Measurements from ENCODE around the gene LRRTM4.
"Not testable (repeated sequence)": the region's sequence is repeated elsewhere in the genome, so short reads cannot be mapped to it uniquely, and the experiment has no call there.

The LRRTM4 gene

DNA sequence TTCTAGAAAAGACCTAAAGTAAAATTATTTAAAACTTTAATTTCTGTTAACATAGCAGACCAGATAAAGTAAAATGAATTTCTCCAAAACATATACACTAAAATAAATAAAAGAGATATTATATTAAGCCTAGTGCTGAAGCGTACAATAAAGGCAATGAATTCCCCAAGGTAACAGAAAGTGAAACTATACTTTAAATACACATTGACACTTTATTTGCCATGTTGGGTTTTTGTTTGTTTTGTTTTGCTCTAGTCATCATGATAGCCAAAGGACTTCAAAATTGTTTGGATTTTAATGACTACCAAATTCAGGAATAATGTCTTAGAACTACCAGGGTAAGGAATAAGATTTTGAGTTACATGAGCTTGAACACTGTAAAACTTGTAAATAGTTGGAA lies 413.3 kb downstream of the LRRTM4 start:
- Histone ChIP-seq H3K27me3 (ENCODE audit: low read depth, low read length) (no peaks in the 10 kb centered on the region), H3K27ac (ENCODE audit: low read length) (no peak overlapping the region), H3K4me1 (ENCODE audit: control insufficient read depth in 1 of 2, insufficient read depth in 2 of 2, low read length in 2 of 2) (no peaks in the 10 kb centered on the region), H3K4me3 (ENCODE audit: low read depth in 1 of 2, low read length in 2 of 2) (no peak overlapping the region), H3K9me3 (ENCODE audit: control insufficient read depth in 1 of 2, low read length in 2 of 2) (no peaks in the 10 kb centered on the region), H3K36me3 (ENCODE audit: control insufficient read depth in 1 of 2, insufficient read depth in 2 of 2, low read length in 2 of 2) (no peaks in the 10 kb centered on the region)

DNA sequence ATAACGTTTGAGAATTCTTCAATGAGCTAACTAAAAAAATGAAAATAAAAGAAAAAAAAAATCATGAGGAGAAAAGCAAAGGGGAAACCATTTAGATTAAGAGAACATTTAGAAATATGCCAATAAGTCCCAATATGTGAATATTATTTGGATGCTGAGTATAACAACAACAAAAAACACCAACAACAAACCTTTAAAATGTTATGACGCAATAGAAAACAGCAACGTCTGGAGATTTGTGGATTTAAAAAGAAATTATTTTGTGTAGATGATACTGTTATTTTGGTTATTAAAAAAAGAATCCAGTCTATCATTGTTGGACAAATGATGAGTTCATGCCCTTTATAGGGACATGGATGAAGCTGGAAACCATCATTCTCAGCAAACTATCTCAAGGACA lies 417.2 kb downstream of the LRRTM4 start:
- Histone ChIP-seq H3K27ac (ENCODE audit: low read length) (no peak overlapping the region), H3K36me3 (ENCODE audit: control insufficient read depth in 1 of 2, insufficient read depth in 2 of 2, low read length in 2 of 2) (no peaks in the 10 kb centered on the region), H3K27me3 (ENCODE audit: low read depth, low read length) (no peaks in the 10 kb centered on the region), H3K4me3 (ENCODE audit: low read depth in 1 of 2, low read length in 2 of 2) (no peak overlapping the region), H3K9me3 (ENCODE audit: control insufficient read depth in 1 of 2, low read length in 2 of 2) (no peaks in the 10 kb centered on the region), H3K4me1 (ENCODE audit: control insufficient read depth in 1 of 2, insufficient read depth in 2 of 2, low read length in 2 of 2) (no peaks in the 10 kb centered on the region)

- no peaks in the 10 kb centered on the region for H3K9me3 ChIP-seq (ENCODE audit: control insufficient read depth in 1 of 2, low read length in 2 of 2)
- no peaks in the 10 kb centered on the region for H3K36me3 ChIP-seq (ENCODE audit: control insufficient read depth in 1 of 2, insufficient read depth in 2 of 2, low read length in 2 of 2)
- no peak overlapping the region for H3K27ac ChIP-seq (ENCODE audit: low read length)
- H3K27me3 ChIP-seq (ENCODE audit: low read depth, low read length), result no peaks in the 10 kb centered on the region
- H3K4me1 ChIP-seq (ENCODE audit: control insufficient read depth in 1 of 2, insufficient read depth in 2 of 2, low read length in 2 of 2), result no peaks in the 10 kb centered on the region
- no peak overlapping the region for H3K4me3 ChIP-seq (ENCODE audit: low read depth in 1 of 2, low read length in 2 of 2)
Measured at GRCh38 chr2:77104554-77104953, 417.6 kb downstream of the LRRTM4 start.

DNA sequence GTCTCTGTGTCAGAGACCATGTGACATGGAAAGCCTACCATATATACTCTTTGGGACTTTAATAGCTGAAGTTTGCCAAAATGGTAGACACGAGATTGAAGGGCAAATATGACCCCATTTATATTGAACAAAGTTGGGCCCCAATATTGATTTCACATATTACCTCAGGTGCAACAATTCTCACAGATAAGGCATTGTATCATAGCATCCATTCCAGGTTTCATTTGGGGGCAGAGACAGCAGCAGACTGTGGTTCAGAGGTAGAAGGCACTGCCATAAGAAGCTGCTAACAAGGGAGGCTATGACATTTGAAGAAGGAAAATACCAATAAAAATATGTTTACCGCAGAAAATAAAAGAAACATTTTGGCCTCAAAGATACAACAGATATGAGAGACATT lies 419.2 kb downstream of the LRRTM4 start:
- no peak overlapping the region for H3K27ac ChIP-seq (ENCODE audit: low read length)
- no peaks in the 10 kb centered on the region for H3K4me1 ChIP-seq (ENCODE audit: control insufficient read depth in 1 of 2, insufficient read depth in 2 of 2, low read length in 2 of 2)
- no peaks in the 10 kb centered on the region for H3K27me3 ChIP-seq (ENCODE audit: low read depth, low read length)
- no peaks in the 10 kb centered on the region for H3K36me3 ChIP-seq (ENCODE audit: control insufficient read depth in 1 of 2, insufficient read depth in 2 of 2, low read length in 2 of 2)
- H3K4me3 ChIP-seq (ENCODE audit: low read depth in 1 of 2, low read length in 2 of 2), result no peak overlapping the region
- H3K9me3 ChIP-seq (ENCODE audit: control insufficient read depth in 1 of 2, low read length in 2 of 2), result no peaks in the 10 kb centered on the region

DNA sequence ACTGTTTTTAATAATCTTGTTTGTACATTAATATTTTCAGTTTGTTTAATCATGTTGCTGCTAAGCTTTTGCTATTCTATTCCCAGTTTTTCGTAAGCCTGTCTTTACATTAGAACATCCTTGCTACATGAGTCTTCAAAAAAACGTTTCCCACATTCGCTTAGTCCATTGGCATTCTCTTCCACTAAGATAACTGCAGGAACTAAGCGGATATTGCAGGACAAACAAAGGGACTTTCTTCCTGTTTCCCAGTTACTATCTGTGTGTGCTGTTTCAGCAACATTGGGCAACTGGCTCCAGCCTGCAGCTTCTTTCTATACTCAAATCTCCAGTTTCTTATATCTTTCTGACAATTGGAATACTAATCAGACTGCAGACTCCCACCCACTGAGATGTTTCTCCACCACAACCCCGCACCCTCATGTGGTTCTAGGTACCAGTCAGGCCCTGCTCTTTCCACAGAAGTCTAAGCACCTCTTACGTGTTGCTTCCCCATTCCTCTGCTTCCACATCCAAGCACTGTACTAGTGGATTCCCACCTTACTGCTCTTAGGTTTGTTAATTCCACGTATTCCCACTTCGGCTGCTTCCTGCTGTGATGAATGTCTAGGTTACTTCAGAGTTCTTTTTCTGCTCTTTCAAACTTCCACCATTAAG lies 420.3 kb downstream of the LRRTM4 start:
- Histone ChIP-seq H3K4me1 (ENCODE audit: control insufficient read depth in 1 of 2, insufficient read depth in 2 of 2, low read length in 2 of 2) (no peaks in the 10 kb centered on the region), H3K27me3 (ENCODE audit: low read depth, low read length) (no peaks in the 10 kb centered on the region), H3K9me3 (ENCODE audit: control insufficient read depth in 1 of 2, low read length in 2 of 2) (no peaks in the 10 kb centered on the region), H3K27ac (ENCODE audit: low read length) (no peak overlapping the region), H3K36me3 (ENCODE audit: control insufficient read depth in 1 of 2, insufficient read depth in 2 of 2, low read length in 2 of 2) (no peaks in the 10 kb centered on the region), H3K4me3 (ENCODE audit: low read depth in 1 of 2, low read length in 2 of 2) (no peak overlapping the region)

DNA sequence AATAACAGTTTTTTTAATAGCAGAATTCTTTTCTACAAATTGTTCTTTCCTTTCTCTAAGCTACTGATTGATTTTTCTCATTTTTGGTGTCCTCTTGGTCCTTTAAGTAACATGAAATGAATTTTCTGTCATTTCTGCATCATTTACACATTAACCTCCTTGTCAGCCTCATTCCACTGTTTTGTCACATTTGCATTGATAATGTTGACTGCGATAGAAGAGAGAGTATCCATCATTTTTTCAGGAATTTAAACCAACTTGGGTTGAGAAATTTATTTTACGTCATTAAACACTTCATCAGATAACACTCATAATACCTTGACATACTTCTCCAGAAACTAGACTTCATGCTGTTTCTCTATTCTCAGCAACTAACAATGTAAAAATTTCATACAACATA lies 422.2 kb downstream of the LRRTM4 start:
- Histone ChIP-seq H3K36me3 (ENCODE audit: control insufficient read depth in 1 of 2, insufficient read depth in 2 of 2, low read length in 2 of 2) (no peaks in the 10 kb centered on the region), H3K9me3 (ENCODE audit: control insufficient read depth in 1 of 2, low read length in 2 of 2) (no peaks in the 10 kb centered on the region), H3K27me3 (ENCODE audit: low read depth, low read length) (no peaks in the 10 kb centered on the region), H3K27ac (ENCODE audit: low read length) (no peak overlapping the region), H3K4me1 (ENCODE audit: control insufficient read depth in 1 of 2, insufficient read depth in 2 of 2, low read length in 2 of 2) (no peaks in the 10 kb centered on the region), H3K4me3 (ENCODE audit: low read depth in 1 of 2, low read length in 2 of 2) (no peak overlapping the region)

- H3K27ac ChIP-seq (ENCODE audit: low read length); H3K9me3 ChIP-seq (ENCODE audit: control insufficient read depth in 1 of 2, low read length in 2 of 2); H3K27me3 ChIP-seq (ENCODE audit: low read depth, low read length): not testable (repeated sequence)
Measured at GRCh38 chr2:77095525-77095924, 426.7 kb downstream of the LRRTM4 start.

DNA sequence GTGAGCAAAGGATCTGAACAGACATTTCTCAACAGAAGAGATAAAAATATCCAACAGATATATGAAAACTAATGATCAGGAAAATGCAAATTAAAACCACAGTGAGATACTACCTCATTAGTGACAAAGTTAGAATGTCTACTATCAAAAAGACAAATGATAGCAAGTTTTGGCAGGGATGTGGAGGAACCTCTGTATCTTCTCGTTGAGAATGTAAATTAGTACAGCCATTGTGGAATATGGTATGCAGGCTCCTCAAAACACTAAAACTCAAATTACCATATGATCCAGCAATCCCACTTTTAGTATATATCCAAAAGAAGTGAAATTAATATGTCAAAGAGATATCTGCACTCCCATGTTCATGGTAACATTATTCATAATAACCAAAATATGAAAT lies 427.1 kb downstream of the LRRTM4 start:
- Histone ChIP-seq H3K36me3 (ENCODE audit: control insufficient read depth in 1 of 2, insufficient read depth in 2 of 2, low read length in 2 of 2) (no peaks in the 10 kb centered on the region), H3K9me3 (ENCODE audit: control insufficient read depth in 1 of 2, low read length in 2 of 2) (no peaks in the 10 kb centered on the region), H3K27me3 (ENCODE audit: low read depth, low read length) (no peaks in the 10 kb centered on the region), H3K4me3 (ENCODE audit: low read depth in 1 of 2, low read length in 2 of 2) (no peak overlapping the region), H3K27ac (ENCODE audit: low read length) (no peak overlapping the region), H3K4me1 (ENCODE audit: control insufficient read depth in 1 of 2, insufficient read depth in 2 of 2, low read length in 2 of 2) (no peaks in the 10 kb centered on the region)

More at GRCh38 chr2:77095525-77095924, 426.7 kb downstream of the LRRTM4 start:
- H3K36me3 ChIP-seq (ENCODE audit: control insufficient read depth in 1 of 2, insufficient read depth in 2 of 2, low read length in 2 of 2); H3K4me1 ChIP-seq (ENCODE audit: control insufficient read depth in 1 of 2, insufficient read depth in 2 of 2, low read length in 2 of 2); H3K4me3 ChIP-seq (ENCODE audit: low read depth in 1 of 2, low read length in 2 of 2): not testable (repeated sequence)

- H3K4me3 ChIP-seq (ENCODE audit: low read depth in 1 of 2, low read length in 2 of 2); H3K36me3 ChIP-seq (ENCODE audit: control insufficient read depth in 1 of 2, insufficient read depth in 2 of 2, low read length in 2 of 2); H3K9me3 ChIP-seq (ENCODE audit: control insufficient read depth in 1 of 2, low read length in 2 of 2): not testable (repeated sequence)
Measured at GRCh38 chr2:77088424-77088823, 433.8 kb downstream of the LRRTM4 start.

DNA sequence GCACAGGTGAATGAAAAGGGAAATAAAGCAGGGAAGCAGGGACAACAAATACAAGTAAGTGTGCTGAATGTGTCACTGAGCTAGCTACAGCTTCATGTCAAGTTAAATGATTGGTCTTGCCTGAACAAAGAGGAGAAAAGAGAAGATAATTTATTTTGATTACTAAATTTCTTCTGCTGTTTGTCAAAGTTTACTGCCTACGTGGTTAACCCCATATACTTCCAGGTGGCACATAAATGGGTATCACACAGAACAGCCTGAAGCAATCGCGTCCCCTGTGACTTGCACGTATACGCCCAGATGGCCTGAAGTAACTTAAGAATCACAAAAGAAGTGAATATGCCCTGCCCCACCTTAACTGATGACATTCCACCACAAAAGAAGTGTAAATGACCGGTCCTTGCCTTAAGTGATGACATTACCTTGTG lies 434.2 kb downstream of the LRRTM4 start:
- no peaks in the 10 kb centered on the region for H3K36me3 ChIP-seq (ENCODE audit: control insufficient read depth in 1 of 2, insufficient read depth in 2 of 2, low read length in 2 of 2)
- no peaks in the 10 kb centered on the region for H3K27me3 ChIP-seq (ENCODE audit: low read depth, low read length)
- no peaks in the 10 kb centered on the region for H3K4me1 ChIP-seq (ENCODE audit: control insufficient read depth in 1 of 2, insufficient read depth in 2 of 2, low read length in 2 of 2)
- no peaks in the 10 kb centered on the region for H3K9me3 ChIP-seq (ENCODE audit: control insufficient read depth in 1 of 2, low read length in 2 of 2)
- H3K4me3 ChIP-seq (ENCODE audit: low read depth in 1 of 2, low read length in 2 of 2), result no peak overlapping the region
- H3K27ac ChIP-seq (ENCODE audit: low read length), result no peak overlapping the region

More at GRCh38 chr2:77088424-77088823, 433.8 kb downstream of the LRRTM4 start:
- not testable (repeated sequence) for H3K27me3 ChIP-seq (ENCODE audit: low read depth, low read length); H3K27ac ChIP-seq (ENCODE audit: low read length); H3K4me1 ChIP-seq (ENCODE audit: control insufficient read depth in 1 of 2, insufficient read depth in 2 of 2, low read length in 2 of 2)

- H3K4me3 ChIP-seq (ENCODE audit: low read depth in 1 of 2, low read length in 2 of 2), result no peak overlapping the region
- no peaks in the 10 kb centered on the region for H3K9me3 ChIP-seq (ENCODE audit: control insufficient read depth in 1 of 2, low read length in 2 of 2)
- H3K36me3 ChIP-seq (ENCODE audit: control insufficient read depth in 1 of 2, insufficient read depth in 2 of 2, low read length in 2 of 2), result no peaks in the 10 kb centered on the region
- no peaks in the 10 kb centered on the region for H3K27me3 ChIP-seq (ENCODE audit: low read depth, low read length)
- no peak overlapping the region for H3K27ac ChIP-seq (ENCODE audit: low read length)
- H3K4me1 ChIP-seq (ENCODE audit: control insufficient read depth in 1 of 2, insufficient read depth in 2 of 2, low read length in 2 of 2), result no peaks in the 10 kb centered on the region
Measured at GRCh38 chr2:77086478-77086877, 435.7 kb downstream of the LRRTM4 start.

- Histone ChIP-seq H3K4me3 (ENCODE audit: low read depth in 1 of 2, low read length in 2 of 2) (no peak overlapping the region), H3K4me1 (ENCODE audit: control insufficient read depth in 1 of 2, insufficient read depth in 2 of 2, low read length in 2 of 2) (no peaks in the 10 kb centered on the region), H3K9me3 (ENCODE audit: control insufficient read depth in 1 of 2, low read length in 2 of 2) (no peaks in the 10 kb centered on the region), H3K27me3 (ENCODE audit: low read depth, low read length) (no peaks in the 10 kb centered on the region), H3K36me3 (ENCODE audit: control insufficient read depth in 1 of 2, insufficient read depth in 2 of 2, low read length in 2 of 2) (no peaks in the 10 kb centered on the region), H3K27ac (ENCODE audit: low read length) (no peak overlapping the region)
Measured at GRCh38 chr2:77086051-77086450, 436.1 kb downstream of the LRRTM4 start.
